Tibial artery (tissue), 4 donors: ENCODE data around the gene PRDM9.
A peak's percentile ranks its signal among the peaks of the same experiment; 100 is the strongest.
"Not testable (repeated sequence)": the region's sequence is repeated elsewhere in the genome, so short reads cannot be mapped to it uniquely, and the experiment has no call there.

Experiments
- DNase-seq, 2 donors: peaks; one replicate each; pipeline ENCODE4 v3.0.0-alpha.2; 2019
- H3K27ac ChIP-seq, 2 donors: fragments of 200-600 bp; sonication (generic) in 1 of 2; 1 replicate in 1 of 2; 2 replicates in 1 of 2; pipeline ENCODE4 v1.5.1; 2018 to 2019; ENCODE audit warnings: mild to moderate bottlenecking in 1 of 2
- H3K27me3 ChIP-seq, 2 donors: fragments of 200-600 bp; sonication (generic) in 1 of 2; one replicate each; pipeline versions ENCODE4 v1.5.1 to v1.6.0; 2016 to 2019
- H3K36me3 ChIP-seq, 3 donors: fragments of 200-600 bp; sonication (generic) in 2 of 3; one replicate each; pipeline ENCODE4 v1.5.1; 2016 to 2019; ENCODE audit warnings: mild to moderate bottlenecking in 2 of 3
- H3K4me1 ChIP-seq, 4 donors: fragments of 200-600 bp; sonication (generic) in 2 of 4; 1 replicate in 3 of 4; 2 replicates in 1 of 4; pipeline ENCODE4 v1.5.1; 2016 to 2019
- H3K4me3 ChIP-seq, 2 donors: fragments of 200-600 bp; sonication (generic) in 1 of 2; 1 replicate in 1 of 2; 2 replicates in 1 of 2; pipeline ENCODE4 v1.5.1; 2018 to 2019; ENCODE audit warnings: mild to moderate bottlenecking in 2 of 2
- H3K9me3 ChIP-seq, 3 donors: fragments of 200-600 bp; sonication (generic) in 1 of 3; one replicate each; pipeline ENCODE4 v1.5.1; 2016 to 2019
- CTCF ChIP-seq, 2 experiments: fragments of 200-600 bp in 1 of 2; fragments of 450-650 bp in 1 of 2; IDR thresholded peaks; one replicate each; pipeline ENCODE4 v1.5.1; 2017 to 2019; ENCODE audit warnings: antibody characterized with exemption in 2 of 2, mild to moderate bottlenecking in 1 of 2, moderate library complexity in 1 of 2
- intact Hi-C: fragments of 100-400 bp; cut with DNase I; formaldehyde crosslinking; loops from one replicate; pipeline ENCODE4 v1.15.0; 2023; ENCODE audit warnings: low total_unique reads

Gene PRDM9

GRCh38 chr5:23490993-23491392, 16.4 kb upstream of the PRDM9 start:
- no peak for TF ChIP-seq CTCF (IDR thresholded peaks at IDR 0.05)
- no peaks in the 10 kb centered on the region for H3K36me3 ChIP-seq

GRCh38 chr5:23494558-23494957, 12.9 kb upstream of the PRDM9 start:
- H3K4me1 ChIP-seq: no peaks in the 10 kb centered on the region
- DNase-seq: no peak
- no peaks in the 10 kb centered on the region for H3K36me3 ChIP-seq
- H3K4me3 ChIP-seq: no peak overlapping the region
- no peak overlapping the region for H3K27ac ChIP-seq
- no peaks in the 10 kb centered on the region for H3K27me3 ChIP-seq
- H3K9me3 ChIP-seq: no peaks in the 10 kb centered on the region
- no peak for TF ChIP-seq CTCF (IDR thresholded peaks at IDR 0.05)
- intact Hi-C loops: no loop called here

More at GRCh38 chr5:23490993-23491392, 16.4 kb upstream of the PRDM9 start:
- H3K27ac ChIP-seq: no peak overlapping the region
- no peaks in the 10 kb centered on the region for H3K27me3 ChIP-seq
- no peaks in the 10 kb centered on the region for H3K9me3 ChIP-seq
- intact Hi-C loops: no loop called here
- H3K4me1 ChIP-seq: no peaks in the 10 kb centered on the region
- no peak for DNase-seq
- H3K4me3 ChIP-seq: no peak overlapping the region

GRCh38 chr5:23496576-23496975, 10.8 kb upstream of the PRDM9 start:
- no peaks in the 10 kb centered on the region for H3K4me1 ChIP-seq
- no peak overlapping the region for H3K4me3 ChIP-seq
- no peaks in the 10 kb centered on the region for H3K27me3 ChIP-seq
- intact Hi-C loops: no loop called here
- H3K27ac ChIP-seq: no peak overlapping the region
- DNase-seq: no peak
- no peaks in the 10 kb centered on the region for H3K36me3 ChIP-seq
- no peak for TF ChIP-seq CTCF (IDR thresholded peaks at IDR 0.05)
- no peaks in the 10 kb centered on the region for H3K9me3 ChIP-seq

GRCh38 chr5:23506329-23507236, 826 bp upstream of the PRDM9 start:
- no peak for TF ChIP-seq CTCF (IDR thresholded peaks at IDR 0.05)
- no peak for DNase-seq
- Histone ChIP-seq H3K27me3 (no peaks in the 10 kb centered on the region), H3K36me3 (no peaks in the 10 kb centered on the region), H3K27ac (no peak overlapping the region), H3K9me3 (no peaks in the 10 kb centered on the region), H3K4me3 (peak overlapping the region in 1 of 2 donors; percentile 4), H3K4me1 (no peaks in the 10 kb centered on the region)
- intact Hi-C loops: no loop called here

GRCh38 chr5:23510434-23510833, 3.0 kb downstream of the PRDM9 start:
- H3K36me3 ChIP-seq, intact Hi-C loops, DNase-seq, H3K9me3 ChIP-seq, H3K4me1 ChIP-seq, H3K27me3 ChIP-seq, H3K4me3 ChIP-seq, H3K27ac ChIP-seq: not testable (repeated sequence)

GRCh38 chr5:23522553-23522952, 15.1 kb downstream of the PRDM9 start:
- intact Hi-C loops: no loop called here
- no peak for DNase-seq
- Histone ChIP-seq H3K4me1 (no peaks in the 10 kb centered on the region), H3K9me3 (no peaks in the 10 kb centered on the region), H3K36me3 (no peaks in the 10 kb centered on the region), H3K27me3 (no peaks in the 10 kb centered on the region), H3K4me3 (no peak overlapping the region), H3K27ac (no peak overlapping the region)
- TF ChIP-seq CTCF (IDR thresholded peaks at IDR 0.05): no peak
